B cell (primary cell): ENCODE measurements around the gene ABHD5. TPM values are rescaled to one million over a fixed set of nuclear protein-coding genes. Genes with fewer than 3 reads are reported as not detected.

Source experiments
- ATAC-seq: fragments of 200-7000 bp; cut with Tn5 transposase; one replicate; pipeline ENCODE4 v1.10.0; 2021; ENCODE audit warnings: low read depth, mild to moderate bottlenecking, moderate number of reproducible peaks, moderate library complexity
- CTCF ChIA-PET: fragments of 350-600 bp; sonication (Branson Sonifier 250); formaldehyde crosslinking; loops from one replicate; lab custom pipeline; 2021; ENCODE audit warnings: antibody characterized with exemption, inconsistent platforms; lab: Charles Lee
- POLR2A ChIA-PET: fragments of 350-600 bp; sonication (Branson Sonifier 250); formaldehyde crosslinking; loops from one replicate; lab custom pipeline; 2021; ENCODE audit warnings: antibody characterized with exemption; lab: Charles Lee
- DNase-seq: peaks from one replicate; pipeline ENCODE4 v3.0.0; 2013
- H2AFZ ChIP-seq: 2 replicates; pipeline ENCODE4 v1.6.1; 2012; ENCODE audit warnings: mild to moderate bottlenecking, low read depth, low read length; ENCODE audit not compliant: insufficient read depth, poor library complexity, severe bottlenecking
- H3K27ac ChIP-seq, 2 donors: 1 replicate in 1 of 2; 2 replicates in 1 of 2; pipeline ENCODE4 v1.5.1; 2012 to 2013; ENCODE audit warnings: low read length in 2 of 2, mild to moderate bottlenecking in 2 of 2, moderate library complexity in 1 of 2
- H3K27me3 ChIP-seq, 4 experiments: fragments of 200-600 bp in 1 of 4; sonication (generic) in 1 of 4; replicated peaks in 1 of 4; 1 replicate in 2 of 4; 2 replicates in 2 of 4; pipeline versions ENCODE4 v1.6.1 to v1.7.0; 2013 to 2016; ENCODE audit warnings: low read length in 3 of 4, mild to moderate bottlenecking in 2 of 4, mixed read lengths in 1 of 4, moderate library complexity in 1 of 4; ENCODE audit not compliant: insufficient read depth in 4 of 4, control insufficient read depth in 3 of 4; ENCODE audit errors: control extremely low read depth in 1 of 4
- H3K36me3 ChIP-seq, 2 experiments: replicated peaks in 1 of 2; 1 replicate in 1 of 2; 2 replicates in 1 of 2; pipeline versions ENCODE4 v1.6.1 to v1.7.1; 2013; ENCODE audit warnings: low read length in 1 of 2; ENCODE audit not compliant: insufficient read depth in 2 of 2, control insufficient read depth in 1 of 2; ENCODE audit errors: control extremely low read depth in 1 of 2, extremely low read depth in 1 of 2
- H3K4me1 ChIP-seq, 2 donors: fragments of 200-600 bp in 1 of 2; sonication (generic) in 1 of 2; 1 replicate in 1 of 2; 2 replicates in 1 of 2; pipeline versions ENCODE4 v1.5.1 to v1.6.1; 2013 to 2017; ENCODE audit warnings: low read length in 2 of 2; ENCODE audit not compliant: control insufficient read depth in 2 of 2, insufficient read depth in 2 of 2
- H3K4me2 ChIP-seq: replicated peaks from 2 replicates; pipeline ENCODE3; 2012; ENCODE audit warnings: mild to moderate bottlenecking, low read depth, low read length; ENCODE audit not compliant: poor library complexity, severe bottlenecking
- H3K4me3 ChIP-seq, 5 experiments: fragments of 200-600 bp in 1 of 5; sonication (generic) in 1 of 5; 1 replicate in 3 of 5; 2 replicates in 2 of 5; pipeline versions ENCODE4 v1.5.1 to v1.7.0; 2011 to 2016; ENCODE audit warnings: low read length in 4 of 5, mild to moderate bottlenecking in 4 of 5, low read depth in 2 of 5, control low read depth in 1 of 5, moderate library complexity in 1 of 5; ENCODE audit not compliant: insufficient read depth in 1 of 5; ENCODE audit errors: control extremely low read depth in 1 of 5, extremely low read depth in 1 of 5
- H3K79me2 ChIP-seq: fragments of 200-600 bp; sonication (generic); one replicate; pipeline ENCODE4 v1.6.0; 2016; ENCODE audit warnings: low read length; ENCODE audit not compliant: control insufficient read depth, insufficient read depth
- H3K9ac ChIP-seq: fragments of 200-600 bp; sonication (generic); 2 replicates; pipeline ENCODE4 v1.6.1; 2017; ENCODE audit warnings: mild to moderate bottlenecking, low read length, moderate library complexity
- H3K9me3 ChIP-seq, 3 donors: one replicate each; pipeline versions ENCODE4 v1.6.1 to v1.7.1; 2013; ENCODE audit warnings: low read length in 2 of 3; ENCODE audit not compliant: control insufficient read depth in 2 of 3, insufficient read depth in 1 of 3; ENCODE audit errors: control extremely low read depth in 1 of 3
- H4K20me1 ChIP-seq: 2 replicates; pipeline ENCODE4 v1.6.0; 2012; ENCODE audit warnings: mild to moderate bottlenecking, low read length; ENCODE audit not compliant: insufficient read depth, control insufficient read depth, poor library complexity, severe bottlenecking
- H3K27ac Mint-ChIP-seq: one replicate; pipeline ENCODE4 v1.8.0; 2021; ENCODE audit warnings: mixed read lengths
- H3K27me3 Mint-ChIP-seq: one replicate; pipeline ENCODE4 v1.8.0; 2021; ENCODE audit warnings: mixed read lengths
- H3K4me1 Mint-ChIP-seq: one replicate; pipeline ENCODE4 v1.8.0; 2021; ENCODE audit warnings: mixed read lengths
- H3K4me3 Mint-ChIP-seq: one replicate; pipeline ENCODE4 v1.8.0; 2021; ENCODE audit warnings: mixed read lengths
- H3K9me3 Mint-ChIP-seq: one replicate; pipeline ENCODE4 v1.8.0; 2022; ENCODE audit warnings: mixed read lengths; ENCODE audit not compliant: insufficient read depth
- EZH2 ChIP-seq: IDR thresholded peaks from 2 replicates; pipeline ENCODE4 v1.6.1; 2012; ENCODE audit warnings: borderline replicate concordance, low read depth, mild to moderate bottlenecking, moderate library complexity, low read length; ENCODE audit not compliant: insufficient read depth, poor library complexity, severe bottlenecking
- WGBS: methylation state at CpG from one replicate; pipeline ENCODE4 v1.1.5; 2013; ENCODE audit warnings: missing lambda C conversion rate; ENCODE audit not compliant: insufficient coverage; 5-methylcytosine and 5-hydroxymethylcytosine counted together
- intact Hi-C: fragments of 100-400 bp; cut with micrococcal nuclease; formaldehyde crosslinking; loops from one replicate; pipeline ENCODE4 v1.10.0; 2022
- polyA plus RNA-seq: library from polyadenylated mRNA; depleted of rRNA; stranded (reverse); fragments of >200 nt; gene quantifications from 2 replicates; pipeline ENCODE4 v1.2.3, GENCODE V29; 2012
- total RNA-seq, 2 donors: library from RNA; stranded (reverse); fragments of 120-200 nt in 1 of 2; gene quantifications; 1 replicate in 1 of 2; 2 replicates in 1 of 2; pipeline versions ENCODE4 v1.2.3 to v1.2.4, GENCODE V29; 2013 to 2022
- TF ChIP-seq, protein P1 (sequence below): fragments of 200-600 bp; IDR thresholded peaks from one replicate; pipeline ENCODE4 v1.8.0; 2022; ENCODE audit warnings: antibody characterized with exemption, mild to moderate bottlenecking

ABHD5 gene
- total and polyA plus RNA-seq, 2 donors (not counting 1 experiment from before 2014, with no cell fraction given) = 4.7 to 12.1 TPM

DNA sequence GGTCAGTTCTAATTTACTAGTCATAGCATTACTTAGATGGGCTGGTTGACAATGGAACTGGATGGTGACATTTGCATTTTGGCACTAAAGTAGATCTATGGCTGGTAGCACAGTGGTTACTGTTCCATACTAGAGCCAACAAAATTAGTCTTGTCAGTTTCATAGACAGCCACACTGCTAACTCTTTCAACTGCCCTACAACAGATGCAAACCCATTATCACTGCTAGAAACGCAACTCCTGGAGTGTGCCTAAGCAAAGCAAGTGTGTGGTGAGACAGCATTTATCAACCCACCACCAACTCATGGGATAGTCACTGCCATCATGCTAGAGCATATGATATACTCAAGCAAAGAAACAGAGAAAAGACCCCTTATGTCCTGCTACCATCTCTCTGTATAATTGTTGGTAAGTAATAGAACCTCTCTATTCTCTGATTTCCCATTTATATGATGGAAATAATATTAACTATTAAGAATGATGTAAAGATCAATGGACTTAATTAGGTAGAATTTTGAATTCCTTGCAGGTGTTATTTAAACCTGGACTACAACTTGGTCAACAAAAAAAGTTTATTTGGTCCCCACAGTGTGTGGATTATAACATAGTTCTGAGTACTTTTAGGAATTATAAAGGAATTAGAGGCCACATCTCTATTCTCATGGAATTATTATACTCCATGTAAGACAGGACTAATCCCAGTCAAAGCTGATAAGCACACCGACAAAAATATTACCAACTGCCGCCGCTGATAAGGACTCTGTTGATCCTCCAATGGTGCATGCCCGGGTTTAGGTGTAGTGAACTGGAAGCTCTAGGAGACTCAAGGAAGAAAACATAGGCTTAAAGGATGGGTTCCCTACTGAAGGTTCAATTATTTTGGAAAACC, 19.9 kb upstream of the ABHD5 start:
- H3K4me2 ChIP-seq = no peak overlapping the region

More for the DNA sequence above, 19.9 kb upstream of the ABHD5 start:
- intact Hi-C loops = no loop called here
- H3K9ac ChIP-seq = no peak overlapping the region
- CTCF ChIA-PET = no interaction called here
- H3K79me2 ChIP-seq = no peaks in the 10 kb centered on the region
- no peak overlapping the region for H3K27ac ChIP-seq
- no CpG with 5 or more reads among the region's 5 CpGs for WGBS
- Mint-ChIP-seq H3K9me3 (no peaks in the 10 kb centered on the region), H3K27ac (no peak overlapping the region), H3K4me1 (no peaks in the 10 kb centered on the region), H3K27me3 (peaks cover 27% of the 10 kb centered on the region), H3K4me3 (no peak overlapping the region)
- H4K20me1 ChIP-seq = no peaks in the 10 kb centered on the region
- DNase-seq = no peak
- no peak overlapping the region for H2AFZ ChIP-seq
- peaks cover 0 to 10% (median 0%) of the 10 kb centered on the region in 4 experiments for H3K27me3 ChIP-seq
- TF ChIP-seq, protein P1, sequence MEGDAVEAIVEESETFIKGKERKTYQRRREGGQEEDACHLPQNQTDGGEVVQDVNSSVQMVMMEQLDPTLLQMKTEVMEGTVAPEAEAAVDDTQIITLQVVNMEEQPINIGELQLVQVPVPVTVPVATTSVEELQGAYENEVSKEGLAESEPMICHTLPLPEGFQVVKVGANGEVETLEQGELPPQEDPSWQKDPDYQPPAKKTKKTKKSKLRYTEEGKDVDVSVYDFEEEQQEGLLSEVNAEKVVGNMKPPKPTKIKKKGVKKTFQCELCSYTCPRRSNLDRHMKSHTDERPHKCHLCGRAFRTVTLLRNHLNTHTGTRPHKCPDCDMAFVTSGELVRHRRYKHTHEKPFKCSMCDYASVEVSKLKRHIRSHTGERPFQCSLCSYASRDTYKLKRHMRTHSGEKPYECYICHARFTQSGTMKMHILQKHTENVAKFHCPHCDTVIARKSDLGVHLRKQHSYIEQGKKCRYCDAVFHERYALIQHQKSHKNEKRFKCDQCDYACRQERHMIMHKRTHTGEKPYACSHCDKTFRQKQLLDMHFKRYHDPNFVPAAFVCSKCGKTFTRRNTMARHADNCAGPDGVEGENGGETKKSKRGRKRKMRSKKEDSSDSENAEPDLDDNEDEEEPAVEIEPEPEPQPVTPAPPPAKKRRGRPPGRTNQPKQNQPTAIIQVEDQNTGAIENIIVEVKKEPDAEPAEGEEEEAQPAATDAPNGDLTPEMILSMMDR = no peak
- no peak for TF ChIP-seq EZH2
- no peaks in the 10 kb centered on the region for H3K36me3 ChIP-seq
- no peaks in the 10 kb centered on the region for H3K9me3 ChIP-seq
- H3K4me1 ChIP-seq = no peaks in the 10 kb centered on the region
- ATAC-seq = no peak
- POLR2A ChIA-PET = no interaction called here
- no peak overlapping the region for H3K4me3 ChIP-seq
